Measurements from ENCODE around the gene FGF14. TPM values are rescaled to one million over a fixed set of nuclear protein-coding genes. Genes with fewer than 3 reads are reported as not detected.

The FGF14 gene
- total RNA-seq, 1 donor from 2014 or later = not detected

- intact Hi-C loops (cut with DNase I) = no loop called here
- Histone ChIP-seq H3K27me3 (no peaks in the 10 kb centered on the region), H3K9me3 (no peaks in the 10 kb centered on the region), H3K27ac (no peak overlapping the region), H3K36me3 (no peaks in the 10 kb centered on the region), H3K4me1 (no peaks in the 10 kb centered on the region), H3K4me3 (no peak overlapping the region)
- TF ChIP-seq CTCF (IDR thresholded peaks at IDR 0.05) = no peak
- DNase-seq (ENCODE audit: low spot score in 2 of 2) = no peak
These were observed 74.7 kb downstream of the FGF14 start for GRCh38 chr13:102327119-102327617.

- Histone ChIP-seq H3K4me1 (no peaks in the 10 kb centered on the region), H3K9me3 (no peaks in the 10 kb centered on the region), H3K36me3 (no peaks in the 10 kb centered on the region), H3K27ac (no peak overlapping the region), H3K27me3 (no peaks in the 10 kb centered on the region), H3K4me3 (no peak overlapping the region)
- intact Hi-C loops (cut with DNase I) = no loop called here
- DNase-seq (ENCODE audit: low spot score in 2 of 2) = no peak
- no peak for TF ChIP-seq CTCF (IDR thresholded peaks at IDR 0.05)
These were observed 75.3 kb downstream of the FGF14 start for GRCh38 chr13:102326381-102327118.

- no peaks in the 10 kb centered on the region for H3K4me1 ChIP-seq
- intact Hi-C loops (cut with DNase I) = no loop called here
- H3K9me3 ChIP-seq = no peaks in the 10 kb centered on the region
- H3K27me3 ChIP-seq = no peaks in the 10 kb centered on the region
- no peaks in the 10 kb centered on the region for H3K36me3 ChIP-seq
- H3K4me3 ChIP-seq = no peak overlapping the region
- no peak overlapping the region for H3K27ac ChIP-seq
- TF ChIP-seq CTCF (IDR thresholded peaks at IDR 0.05) = no peak
- no peak for DNase-seq (ENCODE audit: low spot score in 2 of 2)
These were observed 76.5 kb downstream of the FGF14 start for GRCh38 chr13:102325321-102325720.

GRCh38 chr13:102323505-102323904, 78.3 kb downstream of the FGF14 start:
- H3K27me3 ChIP-seq = no peaks in the 10 kb centered on the region
- no peak overlapping the region for H3K27ac ChIP-seq
- intact Hi-C loops (cut with DNase I) = no loop called here
- H3K4me1 ChIP-seq = no peaks in the 10 kb centered on the region
- H3K4me3 ChIP-seq = no peak overlapping the region
- no peaks in the 10 kb centered on the region for H3K36me3 ChIP-seq
- H3K9me3 ChIP-seq = no peaks in the 10 kb centered on the region
- no peak for DNase-seq (ENCODE audit: low spot score in 2 of 2)
- TF ChIP-seq CTCF (IDR thresholded peaks at IDR 0.05) = no peak

GRCh38 chr13:102323012-102323411, 78.8 kb downstream of the FGF14 start:
- Histone ChIP-seq H3K36me3 (no peaks in the 10 kb centered on the region), H3K9me3 (no peaks in the 10 kb centered on the region), H3K27ac (no peak overlapping the region), H3K4me1 (peaks cover 0 to 3% of the 10 kb centered on the region in 2 donors), H3K27me3 (no peaks in the 10 kb centered on the region), H3K4me3 (no peak overlapping the region)
- intact Hi-C loops (cut with DNase I) = no loop called here
- TF ChIP-seq CTCF (IDR thresholded peaks at IDR 0.05) = no peak
- DNase-seq (ENCODE audit: low spot score in 2 of 2) = no peak

Data from ascending aorta (tissue), 2 donors.